PC-9 (cell line): Measurements from ENCODE around the gene COL25A1. TPM values are rescaled to one million over a fixed set of nuclear protein-coding genes. Genes with fewer than 3 reads are reported as not detected.

Experiments used
- BruUV-seq: library from RNA; stranded (reverse); fragments of 400-500 nt; replicated peaks from 2 replicates; lab custom pipeline; 2021; lab: Mats Ljungman, UMichigan
- CTCF ChIA-PET: fragments of 300-600 bp; sonication (Branson Sonifier 250); formaldehyde crosslinking; loops from one replicate; lab custom pipeline; 2022; ENCODE audit warnings: antibody characterized with exemption; lab: Charles Lee
- POLR2A ChIA-PET: fragments of 300-600 bp; sonication (Branson Sonifier 250); formaldehyde crosslinking; loops from one replicate; lab custom pipeline; 2022; ENCODE audit warnings: antibody characterized with exemption; ENCODE audit not compliant: unreplicated experiment; lab: Charles Lee
- DNase-seq, 2 experiments: peaks; one replicate each; pipeline versions ENCODE4 v3.0.0 to v3.0.0-alpha.2; 2015 to 2022; ENCODE audit warnings: mixed read lengths in 1 of 2
- H2AFZ ChIP-seq: fragments of 200-600 bp; sonication (generic); 2 replicates; pipeline ENCODE4 v1.8.1; 2017; ENCODE audit warnings: antibody characterized with exemption
- H3F3A ChIP-seq: fragments of 200-600 bp; sonication (generic); 2 replicates; pipeline ENCODE4 v1.8.1; 2017; ENCODE audit warnings: antibody characterized with exemption, mild to moderate bottlenecking, low read depth; ENCODE audit not compliant: insufficient read depth
- H3K27ac ChIP-seq: fragments of 200-600 bp; sonication (generic); 2 replicates; pipeline ENCODE4 v1.6.1; 2016; ENCODE audit warnings: mixed run types
- H3K27me3 ChIP-seq: fragments of 200-600 bp; sonication (generic); 2 replicates; pipeline ENCODE4 v1.6.1; 2016; ENCODE audit warnings: low read depth, mixed run types; ENCODE audit not compliant: insufficient read depth
- H3K36me3 ChIP-seq: fragments of 200-600 bp; sonication (generic); 2 replicates; pipeline ENCODE4 v1.6.1; 2016; ENCODE audit warnings: low read depth, mixed run types
- H3K4me1 ChIP-seq: fragments of 200-600 bp; sonication (generic); replicated peaks from 2 replicates; pipeline ENCODE4 v1.6.1; 2016; ENCODE audit warnings: mixed run types; ENCODE audit not compliant: insufficient read depth
- H3K4me2 ChIP-seq: fragments of 200-600 bp; sonication (generic); 2 replicates; pipeline ENCODE4 v1.6.1; 2017; ENCODE audit warnings: mixed run types
- H3K4me3 ChIP-seq: fragments of 200-600 bp; sonication (generic); 2 replicates; pipeline ENCODE4 v1.6.1; 2016; ENCODE audit warnings: mixed run types
- H3K79me2 ChIP-seq: fragments of 200-600 bp; sonication (generic); 2 replicates; pipeline ENCODE4 v1.6.1; 2017; ENCODE audit warnings: low read depth, mixed run types
- H3K9me2 ChIP-seq: fragments of 200-600 bp; sonication (generic); 2 replicates; pipeline ENCODE4 v1.8.1; 2017; ENCODE audit warnings: mild to moderate bottlenecking; ENCODE audit not compliant: insufficient read depth
- H3K9me3 ChIP-seq: fragments of 200-600 bp; sonication (generic); 2 replicates; pipeline ENCODE4 v1.8.1; 2016; ENCODE audit warnings: low read depth; ENCODE audit not compliant: insufficient read depth
- H4K20me1 ChIP-seq: fragments of 200-600 bp; sonication (generic); 2 replicates; pipeline ENCODE4 v1.8.1; 2017; ENCODE audit not compliant: insufficient read depth
- CTCF ChIP-seq: fragments of 200-600 bp; sonication (generic); conservative IDR thresholded peaks from 2 replicates; pipeline ENCODE4 v1.6.1; 2017; ENCODE audit warnings: mixed run types, antibody characterized with exemption, mild to moderate bottlenecking, moderate library complexity
- EZH2 ChIP-seq: fragments of 200-600 bp; sonication (generic); IDR thresholded peaks from 2 replicates; pipeline ENCODE4 v1.8.0; 2017; ENCODE audit warnings: antibody characterized with exemption, low read depth
- intact Hi-C: fragments of 100-400 bp; cut with micrococcal nuclease; formaldehyde crosslinking; loops from one replicate; pipeline ENCODE4 v1.10.0; 2022; ENCODE audit not compliant: unreplicated experiment
- total RNA-seq: library from RNA; stranded (reverse); gene quantifications from 2 replicates; pipeline ENCODE4 v1.2.3, GENCODE V29; 2021

COL25A1 gene
- total RNA-seq, 1 experiment from 2014 or later: not detected

- BruUV-seq: no TSS peak
- POLR2A ChIA-PET: no interaction called here
- Histone ChIP-seq H4K20me1 (no peaks in the 10 kb centered on the region), H3K27ac (no peak overlapping the region), H3K4me2 (no peak overlapping the region), H3K79me2 (no peaks in the 10 kb centered on the region), H3K4me1 (no peaks in the 10 kb centered on the region), H3K36me3 (no peaks in the 10 kb centered on the region), H2AFZ (no peak overlapping the region), H3K9me2 (no peaks in the 10 kb centered on the region), H3F3A (no peaks in the 10 kb centered on the region), H3K4me3 (no peak overlapping the region), H3K9me3 (no peaks in the 10 kb centered on the region), H3K27me3 (no peaks in the 10 kb centered on the region)
- intact Hi-C loops: no loop called here
- TF ChIP-seq CTCF (no peak), EZH2 (no peak)
- DNase-seq: no peak
- CTCF ChIA-PET: no interaction called here
Measured at GRCh38 chr4:109134921-109135320, 167.5 kb downstream of the COL25A1 start.

- Histone ChIP-seq H3K9me3 (no peaks in the 10 kb centered on the region), H3F3A (no peaks in the 10 kb centered on the region), H3K27me3 (no peaks in the 10 kb centered on the region), H3K27ac (no peak overlapping the region), H4K20me1 (no peaks in the 10 kb centered on the region), H3K4me3 (no peak overlapping the region), H3K36me3 (no peaks in the 10 kb centered on the region), H3K4me1 (no peaks in the 10 kb centered on the region), H3K4me2 (no peak overlapping the region), H3K79me2 (no peaks in the 10 kb centered on the region), H2AFZ (no peak overlapping the region), H3K9me2 (no peaks in the 10 kb centered on the region)
- CTCF ChIA-PET: no interaction called here
- no TSS peak for BruUV-seq
- intact Hi-C loops: no loop called here
- no peak for DNase-seq
- POLR2A ChIA-PET: no interaction called here
- TF ChIP-seq CTCF: no peak
- no peak for TF ChIP-seq EZH2
Measured at GRCh38 chr4:109134268-109134667, 168.2 kb downstream of the COL25A1 start.

- DNase-seq: no peak
- no peak overlapping the region for H3K4me2 ChIP-seq
- intact Hi-C loops: no loop called here
- no peak overlapping the region for H3K27ac ChIP-seq
- TF ChIP-seq CTCF: no peak
- no peak for TF ChIP-seq EZH2
- H3K9me3 ChIP-seq: no peaks in the 10 kb centered on the region
- no peak overlapping the region for H2AFZ ChIP-seq
- H3K9me2 ChIP-seq: no peaks in the 10 kb centered on the region
- no peaks in the 10 kb centered on the region for H3K36me3 ChIP-seq
- H3F3A ChIP-seq: no peaks in the 10 kb centered on the region
- no peak overlapping the region for H3K4me3 ChIP-seq
- no TSS peak for BruUV-seq
- H3K27me3 ChIP-seq: no peaks in the 10 kb centered on the region
- no peaks in the 10 kb centered on the region for H3K79me2 ChIP-seq
- POLR2A ChIA-PET: no interaction called here
- H4K20me1 ChIP-seq: no peaks in the 10 kb centered on the region
- no peaks in the 10 kb centered on the region for H3K4me1 ChIP-seq
- CTCF ChIA-PET: no interaction called here
Measured at GRCh38 chr4:109131559-109131958, 170.9 kb downstream of the COL25A1 start.
